NCI-H1694 treated with DMSO at 0.1 percent for 48 hours (cell line): Measurements from ENCODE around the gene PRDM2.

Experiments
- DNase-seq: peaks from one replicate; lab custom pipeline; 2025; lab: John Stamatoyannopoulos, UW

The PRDM2 gene

DNA sequence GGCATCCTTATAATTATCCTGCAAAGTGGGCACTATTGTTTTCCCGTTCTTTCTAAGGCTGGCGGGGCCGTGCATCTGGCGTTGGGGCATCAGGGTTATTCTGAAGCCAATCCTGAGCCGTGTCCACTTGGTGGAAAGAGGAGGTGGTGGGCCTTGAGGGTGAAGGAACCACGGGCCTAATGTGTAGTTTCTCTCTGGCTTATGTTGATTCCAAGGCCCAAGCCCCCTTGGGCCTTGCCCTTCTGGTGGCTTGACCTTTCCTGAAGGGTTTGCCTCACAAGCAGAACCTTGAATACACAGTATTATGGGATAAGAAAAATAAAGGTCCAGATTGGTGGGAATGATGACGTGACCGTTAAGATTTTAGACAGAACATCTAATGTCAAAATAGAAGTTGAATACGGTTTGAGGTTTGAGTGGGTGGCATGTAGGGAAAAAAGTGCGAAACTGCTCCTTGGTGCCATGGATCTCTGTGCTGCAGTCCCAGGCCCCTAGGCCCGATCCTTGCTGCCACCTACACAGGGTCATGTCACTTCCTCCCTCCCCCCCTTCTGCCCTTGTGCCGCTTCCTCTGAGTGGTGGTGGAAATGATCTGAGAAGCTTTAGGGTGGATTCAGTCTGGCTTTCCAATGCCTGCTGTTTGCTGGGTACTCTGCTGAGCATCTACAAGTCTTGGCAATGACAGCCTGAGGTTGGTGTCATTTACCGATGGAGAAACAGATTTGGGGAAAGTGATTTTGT lies 90.5 kb downstream of the PRDM2 start:
- no peak for DNase-seq

DNA sequence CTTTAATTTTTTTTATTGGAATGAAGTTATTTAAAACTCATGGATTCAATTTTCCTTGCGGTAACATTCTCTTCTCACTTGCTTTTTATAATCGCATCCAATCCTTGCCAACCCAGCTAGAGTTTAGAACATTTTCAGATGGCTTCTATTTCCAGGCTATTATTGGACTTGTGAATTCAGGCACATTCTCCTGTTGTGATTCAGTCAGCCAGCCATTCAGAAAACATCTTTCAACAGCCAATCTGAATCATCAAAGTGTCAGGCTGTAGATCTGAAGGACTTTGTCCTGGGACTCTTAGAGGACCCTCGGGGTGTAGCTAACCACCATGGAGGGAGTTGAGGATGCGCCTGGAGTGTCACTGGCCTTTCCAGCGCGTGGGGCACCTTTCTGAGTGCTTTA lies 92.4 kb downstream of the PRDM2 start:
- no peak for DNase-seq

DNA sequence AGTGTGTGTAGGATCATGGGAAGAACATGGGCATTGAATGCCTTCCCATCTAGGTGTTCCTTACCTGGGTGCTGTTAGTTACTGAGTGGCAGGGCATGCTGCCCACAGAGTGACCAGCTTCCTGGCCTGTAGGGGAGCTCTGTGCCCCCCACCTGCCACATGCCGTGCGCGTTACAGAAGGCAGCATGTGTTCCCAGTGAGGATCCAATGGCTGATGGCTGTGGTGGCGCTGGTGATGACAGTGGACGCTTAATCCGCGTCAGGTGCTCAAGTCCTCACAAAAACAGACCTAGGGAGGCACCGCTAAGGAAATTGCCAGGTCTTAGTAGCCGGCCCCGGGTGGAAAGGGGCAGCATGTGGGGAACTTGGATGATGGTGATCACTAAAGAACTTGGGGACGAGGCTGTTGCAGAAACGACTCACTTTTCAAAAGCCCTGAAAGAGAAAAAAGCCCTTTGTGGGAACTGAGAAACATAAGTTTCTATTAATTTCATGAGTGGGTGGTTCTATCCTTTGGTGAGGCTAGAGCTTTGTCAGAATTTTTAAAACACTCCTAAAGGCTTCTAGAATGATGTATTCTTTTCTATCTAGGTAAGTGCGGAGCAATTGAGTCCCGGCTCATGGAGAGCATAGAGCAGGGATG lies 93.2 kb downstream of the PRDM2 start:
- DNase-seq: no peak

DNA sequence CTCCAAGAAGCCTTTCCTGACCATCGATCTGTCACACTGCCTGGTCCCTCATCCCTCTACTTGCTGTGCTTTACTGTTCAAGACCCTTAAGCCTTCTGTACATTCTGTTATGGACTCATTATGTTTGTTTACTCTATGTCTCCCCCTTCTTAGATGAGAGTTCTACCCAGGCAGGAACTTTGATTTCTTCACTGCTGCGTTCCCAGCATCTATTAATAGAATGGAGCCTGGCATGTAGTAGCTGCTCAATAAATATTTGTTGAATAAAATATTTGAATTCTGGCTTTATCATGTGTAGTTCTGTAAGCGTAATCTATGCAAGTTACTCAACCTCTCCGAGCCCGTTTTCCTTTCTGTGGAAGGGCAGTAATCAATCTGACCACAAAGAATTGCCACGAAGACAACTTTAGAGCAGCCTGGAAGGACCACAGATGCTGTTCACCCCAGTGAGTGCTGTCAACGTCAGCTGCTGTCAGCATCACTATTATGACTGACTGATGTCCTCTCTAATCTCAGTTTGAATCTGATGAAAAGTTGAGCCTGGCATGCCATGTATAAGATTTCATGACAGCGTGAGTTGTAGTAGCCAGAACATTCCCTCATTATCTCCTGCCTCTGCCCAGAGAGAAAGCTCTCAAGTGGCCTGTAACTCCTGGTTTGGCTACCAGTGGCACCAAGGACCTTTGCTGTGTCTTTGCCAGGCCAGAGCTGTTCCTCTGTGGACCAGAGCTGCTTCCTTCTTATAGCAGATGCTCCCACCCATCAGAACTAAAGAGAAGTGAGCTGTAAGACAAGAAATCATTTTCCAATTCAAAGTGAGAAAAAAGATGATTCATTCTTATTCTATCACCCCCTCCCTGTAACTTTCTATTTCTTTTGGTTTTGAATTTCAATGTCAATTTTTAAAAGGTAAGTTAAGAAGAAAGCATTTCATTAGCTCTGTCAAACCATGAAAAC lies 94.5 kb downstream of the PRDM2 start:
- no peak for DNase-seq

DNA sequence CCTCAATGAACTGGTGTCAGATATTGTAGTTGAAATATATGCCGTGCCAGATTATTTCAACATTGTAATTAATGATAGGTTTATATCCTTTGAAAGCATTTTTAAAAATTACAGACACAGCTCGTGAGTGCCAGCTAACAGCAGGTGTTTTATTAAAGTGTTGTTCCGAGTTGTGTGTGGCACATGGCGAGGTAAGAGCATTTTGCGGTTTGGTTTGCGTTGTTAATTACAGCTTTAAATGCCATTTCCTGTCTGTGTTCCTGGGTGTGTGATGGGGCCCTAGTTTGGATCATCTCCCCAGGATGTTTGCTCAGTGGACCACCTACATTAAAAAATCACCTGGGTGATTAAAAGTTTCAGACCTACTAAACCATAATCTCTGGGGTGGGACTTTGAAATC lies 97.4 kb downstream of the PRDM2 start:
- no peak for DNase-seq

DNA sequence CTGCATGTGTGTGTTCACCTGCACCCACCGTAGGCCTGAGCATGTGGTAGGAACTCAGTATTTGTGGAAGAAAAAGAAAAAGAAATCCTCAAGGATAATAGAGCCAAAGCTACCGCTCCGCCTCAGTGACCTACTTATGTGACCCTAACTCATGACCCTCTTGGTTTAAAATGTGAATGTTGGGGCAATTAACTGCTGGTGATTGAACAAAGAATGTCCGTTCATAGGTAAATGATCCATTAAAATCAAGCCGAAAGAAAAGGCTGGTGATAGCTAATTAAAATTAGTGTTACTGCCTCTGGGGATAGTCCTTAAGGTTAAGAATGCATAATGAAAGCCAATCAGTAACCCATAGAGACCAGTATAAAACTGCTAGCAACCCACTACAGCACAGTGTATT lies 98.1 kb downstream of the PRDM2 start:
- DNase-seq: no peak

DNA sequence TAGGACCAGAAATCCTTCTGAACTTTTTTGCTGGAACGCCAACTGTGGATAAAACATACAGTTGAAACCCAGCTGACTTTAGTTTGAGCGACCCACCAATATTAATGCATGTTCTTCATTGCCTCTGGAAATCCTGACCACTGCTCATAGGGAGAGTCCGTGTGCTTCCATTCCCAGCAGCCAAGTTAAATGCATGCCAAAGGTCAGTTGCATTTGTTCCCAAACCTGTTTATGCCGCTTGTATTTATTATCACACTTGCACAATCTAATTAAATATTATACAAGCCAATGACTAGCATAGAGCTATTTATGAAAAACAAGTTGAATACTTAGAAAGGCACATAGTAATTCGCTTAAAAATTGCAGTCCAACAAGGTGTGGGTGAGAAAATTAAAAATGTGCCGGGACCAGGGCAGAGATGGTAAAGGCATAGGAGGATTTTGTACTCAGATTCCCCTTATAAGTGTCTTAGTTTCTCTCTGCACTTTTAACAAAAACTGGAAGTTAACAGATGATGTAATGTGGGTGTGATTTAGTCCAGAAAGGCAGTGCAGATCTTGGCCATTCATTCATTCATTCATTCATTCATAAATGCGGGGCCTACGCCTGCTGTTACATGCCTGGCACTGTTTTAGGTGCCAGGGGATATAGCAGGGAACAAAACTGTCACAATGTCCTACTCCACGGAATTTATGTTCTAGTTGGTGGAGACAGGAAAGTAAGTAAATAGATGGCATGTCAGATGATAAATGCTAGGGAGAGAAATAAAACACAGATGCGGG lies 99.7 kb downstream of the PRDM2 start:
- no peak for DNase-seq

DNA sequence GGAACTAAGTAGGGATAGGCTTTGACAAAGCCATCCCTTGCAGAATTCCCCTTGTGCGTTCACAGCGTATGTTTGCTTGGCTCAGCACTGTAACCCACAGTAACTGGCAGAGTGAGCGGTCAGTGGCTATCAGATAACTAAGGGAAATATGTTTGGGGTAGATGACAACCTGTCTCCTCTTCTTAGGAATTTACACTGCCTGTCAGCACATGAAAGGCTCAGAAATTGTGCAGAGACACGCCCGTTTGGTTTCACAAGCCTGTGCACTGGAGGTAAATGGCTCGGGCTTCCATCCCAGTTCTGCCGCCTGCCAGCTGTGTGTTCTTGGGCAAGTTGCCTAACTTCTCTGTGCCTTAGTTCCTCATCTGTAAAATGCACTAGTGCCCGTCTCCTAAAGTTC lies 101.2 kb downstream of the PRDM2 start:
- DNase-seq: no peak

DNA sequence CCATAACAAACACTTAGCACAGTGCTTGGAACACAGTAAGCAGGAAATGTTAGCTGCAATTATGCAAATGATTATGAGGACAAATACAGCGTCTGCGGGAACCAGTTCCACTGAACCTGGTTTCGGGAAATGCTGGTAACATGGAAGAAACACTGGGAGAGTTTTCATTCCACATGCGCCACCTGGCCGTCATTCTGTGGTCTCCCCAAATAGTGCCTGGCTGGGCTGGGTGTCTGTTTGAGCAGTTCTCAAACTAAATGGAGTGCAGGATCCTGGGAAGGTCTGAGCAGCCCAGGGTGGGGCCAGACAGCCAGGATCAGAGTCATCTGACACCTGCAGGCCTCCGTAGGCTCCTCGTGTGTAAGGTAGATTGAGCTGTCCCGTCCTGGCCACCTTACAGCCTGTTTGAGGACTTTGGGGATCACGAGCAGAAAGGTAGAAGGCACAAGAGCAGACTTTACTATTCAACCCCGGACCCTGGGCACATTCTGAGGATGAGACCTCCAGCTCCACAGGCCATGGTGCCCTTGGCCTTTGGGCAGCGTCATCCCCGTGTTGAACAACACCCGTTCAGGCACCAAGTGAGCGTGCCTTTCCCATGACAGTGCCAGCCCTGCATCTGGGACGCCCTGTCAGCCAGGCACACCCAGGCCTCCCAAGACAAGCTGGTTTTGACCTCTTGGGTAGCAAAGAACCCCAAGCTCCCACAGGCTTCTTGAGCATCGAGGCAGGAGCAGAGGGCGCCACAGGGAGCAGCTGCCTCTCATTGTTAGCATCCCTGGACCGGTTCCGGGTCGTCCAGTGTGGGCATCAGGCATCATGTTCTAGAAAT lies 101.9 kb downstream of the PRDM2 start:
- no peak for DNase-seq

DNA sequence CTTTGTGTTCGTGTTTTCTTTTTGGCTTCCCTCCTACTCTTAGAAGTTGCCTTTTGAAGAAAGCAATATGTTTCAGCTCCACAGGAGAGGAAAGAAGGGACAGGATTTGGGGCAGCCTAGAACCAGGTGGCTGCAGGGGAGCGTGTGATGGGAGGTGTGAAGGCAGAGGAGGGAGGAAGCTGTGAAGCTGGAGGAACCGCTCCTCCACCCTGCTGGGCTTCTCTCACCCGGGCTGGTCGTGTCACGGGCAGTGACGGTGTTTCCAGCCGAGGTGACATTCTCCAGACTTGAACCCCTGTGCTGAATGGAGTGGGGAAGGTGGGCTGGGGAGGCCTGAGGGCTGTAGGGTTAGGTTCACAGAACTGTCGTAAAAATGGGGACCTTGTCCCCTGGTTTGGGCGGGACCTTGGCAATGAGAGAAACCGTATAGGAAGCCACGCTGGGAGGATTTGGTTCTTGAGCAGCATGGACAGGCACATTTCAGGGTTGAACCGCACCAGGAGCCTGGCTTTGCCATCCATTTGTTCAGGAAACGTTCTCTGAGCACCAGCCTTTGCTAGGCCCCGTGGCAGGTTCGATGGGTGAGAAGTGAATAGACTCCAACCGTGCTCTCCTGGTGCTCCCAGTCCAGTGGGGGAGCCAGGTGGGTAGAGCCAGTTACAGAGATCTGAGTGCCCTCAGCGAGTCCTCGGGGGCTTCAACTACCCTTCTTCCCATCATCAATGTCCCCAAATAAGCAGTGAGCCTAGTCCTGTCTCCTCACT lies 103.0 kb downstream of the PRDM2 start:
- no peak for DNase-seq

DNA sequence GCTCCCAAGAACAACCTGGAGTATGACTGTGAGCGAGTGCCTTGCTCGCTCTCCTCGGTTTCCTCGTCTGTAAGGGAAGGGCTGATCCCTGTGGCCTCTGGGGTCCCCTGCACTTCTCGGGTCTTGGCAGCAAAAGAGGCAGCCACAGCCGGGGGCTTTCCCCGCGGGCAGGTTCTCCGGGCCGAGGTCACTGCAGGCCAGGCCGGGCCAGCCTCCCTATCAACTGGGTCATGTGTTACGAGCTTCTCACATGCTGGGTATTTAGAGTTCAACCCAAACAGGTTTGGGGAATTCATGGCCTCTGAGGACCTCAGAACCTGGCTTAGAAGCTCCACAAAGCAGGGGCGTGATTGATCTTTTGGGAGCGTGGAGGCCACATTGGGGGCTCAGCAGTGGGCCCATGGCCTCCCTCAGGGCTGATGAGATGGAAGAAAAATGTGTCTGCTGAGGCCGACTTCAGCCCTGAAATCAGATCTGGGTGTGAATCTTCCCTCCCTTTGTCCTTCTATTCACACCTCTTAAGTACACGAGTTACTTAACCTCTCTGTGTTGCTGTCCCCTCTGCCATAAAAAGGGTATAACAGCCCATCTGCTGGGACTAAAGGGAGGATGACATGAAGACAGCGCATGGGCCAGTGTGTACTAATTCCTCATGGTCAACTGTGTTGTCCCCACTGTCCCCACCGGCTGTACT lies 103.7 kb downstream of the PRDM2 start:
- no peak for DNase-seq

DNA sequence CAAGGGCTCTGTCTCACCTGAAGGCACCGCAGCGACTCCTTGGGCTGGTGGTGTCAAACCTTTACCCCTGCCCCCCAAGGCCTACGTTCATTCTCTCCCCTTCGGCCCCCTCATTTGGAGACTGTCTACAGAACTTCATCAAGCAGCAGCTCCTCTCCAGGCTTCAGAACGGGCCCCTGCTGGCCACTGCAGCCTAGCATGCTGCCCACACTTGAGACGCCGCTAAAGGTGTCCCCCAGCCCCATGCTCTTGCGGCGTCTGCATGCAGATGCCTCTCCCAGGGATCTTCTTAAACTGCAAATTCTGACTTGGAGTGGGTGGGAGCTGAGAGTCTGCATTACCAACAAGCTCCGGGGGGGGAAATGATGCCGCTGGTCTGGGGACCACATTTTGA lies 104.2 kb downstream of the PRDM2 start:
- no peak for DNase-seq

DNA sequence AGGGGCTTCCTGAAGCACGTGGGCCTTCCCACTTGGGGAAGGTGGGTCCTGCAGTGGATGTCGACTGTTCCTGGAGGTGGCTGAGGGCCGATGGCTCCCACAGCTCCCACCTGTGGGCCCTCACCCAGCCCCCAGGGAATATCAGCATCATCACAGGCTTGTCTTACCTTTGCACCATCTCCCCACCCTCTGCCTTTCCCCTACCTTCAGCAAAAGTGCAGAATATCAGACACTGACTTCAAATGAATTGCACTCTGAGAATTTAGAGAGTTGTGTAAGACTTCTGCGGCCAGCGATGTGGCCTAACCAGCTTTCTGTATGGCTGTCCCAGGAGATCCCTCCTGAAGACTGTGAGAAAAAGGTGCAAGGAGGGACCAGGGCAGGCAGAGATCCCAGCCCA lies 105.4 kb downstream of the PRDM2 start:
- DNase-seq: no peak

DNA sequence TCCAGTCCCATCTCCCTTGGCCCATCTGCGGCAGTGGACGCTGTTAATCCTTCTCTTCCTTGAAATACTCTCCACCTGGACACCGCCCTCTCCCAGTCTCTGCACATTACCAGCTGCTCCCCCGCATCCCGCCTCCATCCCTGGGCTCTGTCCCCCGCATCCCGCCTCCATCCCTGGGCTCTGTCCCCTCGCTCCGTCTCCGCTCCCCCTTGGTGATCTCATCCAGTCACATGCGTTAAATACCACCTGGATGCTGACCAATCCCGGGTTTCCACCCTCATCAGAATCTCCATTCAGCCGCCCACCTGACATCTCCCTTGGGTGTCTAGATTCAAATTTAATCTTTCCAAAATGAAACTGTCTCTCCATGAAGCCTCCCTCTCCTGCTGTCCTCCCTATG lies 106.1 kb downstream of the PRDM2 start:
- DNase-seq: no peak

DNA sequence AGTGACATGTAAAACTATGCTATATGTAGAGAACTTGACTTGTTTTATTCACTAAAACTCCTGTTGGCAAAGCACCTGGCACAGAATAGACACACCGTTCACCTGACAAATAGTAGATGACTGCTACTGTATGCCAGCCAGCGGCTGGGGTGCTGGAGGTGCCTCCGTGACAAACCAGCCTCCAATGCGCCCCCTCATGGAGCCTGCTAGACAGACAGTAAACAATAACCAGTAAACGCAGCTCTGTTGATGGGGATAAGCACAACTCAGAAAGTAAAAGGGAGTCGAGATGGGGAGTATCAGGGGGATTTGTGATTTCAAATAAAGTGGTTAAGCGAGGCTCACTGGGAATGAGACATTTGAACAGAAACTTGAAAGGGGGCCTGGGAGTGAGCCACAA lies 107.2 kb downstream of the PRDM2 start:
- no peak for DNase-seq

DNA sequence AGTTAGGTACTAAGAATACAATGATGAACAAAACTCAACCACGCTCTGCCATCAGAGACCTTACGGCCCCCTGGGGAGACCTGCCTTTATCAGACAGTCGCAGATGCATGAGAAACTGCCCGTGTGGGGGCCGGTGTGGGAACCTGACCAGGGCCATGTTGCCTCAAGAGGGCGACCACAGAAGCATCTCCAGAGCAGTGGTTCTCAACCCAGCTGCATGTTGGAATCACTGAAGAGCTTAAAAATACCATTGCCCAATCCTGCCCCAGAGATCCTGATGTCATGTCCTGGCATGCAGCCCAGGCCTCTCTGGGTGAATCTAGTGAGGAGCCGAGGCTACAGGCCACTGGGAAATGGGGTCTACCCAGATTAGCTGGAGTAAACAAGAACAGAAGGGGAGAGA lies 108.7 kb downstream of the PRDM2 start:
- peak; percentile 7 for DNase-seq

DNA sequence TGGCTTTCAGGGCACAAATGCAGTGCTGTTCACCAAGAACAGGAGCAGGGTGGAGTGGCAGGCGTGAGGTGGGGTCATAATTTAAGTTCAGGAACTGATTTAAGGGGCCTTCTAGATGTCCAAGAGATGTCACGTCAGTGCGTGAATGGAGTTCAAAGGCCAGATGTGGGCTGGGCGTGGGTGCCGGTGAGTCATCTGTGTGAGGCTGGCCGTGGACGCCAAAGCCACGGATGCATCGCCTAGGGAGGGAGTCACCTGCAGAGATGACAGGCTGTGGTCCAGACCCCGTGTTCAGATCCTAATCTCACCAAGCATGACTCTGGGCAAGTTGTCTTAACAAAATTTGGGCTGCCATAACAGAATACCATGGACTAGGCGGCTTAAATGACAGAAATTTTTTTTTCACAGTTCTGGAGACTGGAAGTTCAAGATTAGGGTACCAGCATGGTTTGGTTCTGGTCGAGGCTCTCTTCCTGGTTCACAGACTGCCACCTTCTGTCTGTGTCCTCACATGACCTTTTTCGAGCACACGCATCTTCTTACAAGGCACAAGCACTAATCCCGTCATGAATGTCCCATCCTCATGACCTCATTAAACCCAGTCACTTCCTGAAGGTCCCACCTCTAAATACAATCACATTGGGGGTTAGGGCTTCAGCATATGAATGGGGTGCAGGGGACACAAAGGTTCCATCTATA lies 109.6 kb downstream of the PRDM2 start:
- no peak for DNase-seq

DNA sequence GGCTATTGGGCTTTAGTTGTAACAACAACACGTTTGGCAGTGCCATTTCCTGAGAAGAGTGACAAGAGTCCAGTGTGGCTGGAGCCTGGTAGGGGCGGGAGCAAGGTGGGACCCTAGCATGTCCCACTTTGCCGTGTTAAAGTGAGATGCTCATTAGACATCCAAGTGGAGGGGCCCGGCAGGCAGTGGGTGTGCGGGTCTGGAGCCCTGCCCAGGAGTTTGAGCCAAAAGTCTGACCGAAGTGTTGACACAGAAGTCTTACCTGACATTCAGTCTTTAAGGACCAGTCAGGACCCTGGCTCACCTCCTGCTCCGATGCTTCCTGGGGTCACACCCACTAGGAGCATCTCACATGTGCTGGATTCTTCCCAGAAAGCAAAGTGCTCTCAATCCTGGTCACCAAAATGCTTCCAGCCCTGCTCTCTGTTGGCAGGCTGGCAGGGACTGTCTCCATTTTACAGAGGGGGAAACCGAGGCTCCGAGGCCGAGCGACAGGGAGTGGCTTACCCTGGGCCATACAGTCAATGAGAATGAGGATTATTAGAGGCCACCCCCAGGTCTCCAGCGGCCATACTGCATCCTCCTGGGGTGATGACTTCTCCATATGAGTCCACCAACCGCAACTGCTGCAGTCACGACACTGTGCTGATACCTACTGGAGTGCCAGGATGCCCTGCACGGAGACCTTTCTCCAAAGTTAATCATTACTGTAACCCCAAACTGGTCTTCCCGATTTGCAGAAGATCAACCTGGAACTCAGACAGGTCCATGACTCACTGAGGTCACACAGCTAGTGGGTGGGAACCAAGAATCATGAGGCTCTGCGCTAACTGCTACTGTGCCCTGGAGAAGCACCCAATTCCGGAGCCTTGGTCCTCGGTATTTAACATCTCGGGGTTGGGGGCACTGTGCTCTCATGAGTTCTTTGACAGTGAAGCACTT lies 112.7 kb downstream of the PRDM2 start:
- DNase-seq: no peak
